K562 (cell line): ENCODE results near the gene POLA1. TPM values are rescaled to one million over a fixed set of nuclear protein-coding genes. Genes with fewer than 3 reads are reported as not detected.

Experiments
- ATAC-seq: fragments of 200-7000 bp; cut with Tn5 transposase; 3 replicates; pipeline ENCODE4 v1.9.1; 2020; ENCODE audit warnings: moderate library complexity
- BruUV-seq: library from RNA; stranded (reverse); fragments of 400-500 nt; replicated peaks from 2 replicates; lab custom pipeline; 2021; lab: Mats Ljungman, UMichigan
- CTCF ChIA-PET: fragments of 300-600 bp; formaldehyde crosslinking; extraction: SDS; loops from one replicate; lab custom pipeline; 2021; ENCODE audit warnings: low intra/inter-chr PET ratio; lab: Yijun Ruan, JAX
- POLR2A ChIA-PET: fragments of 300-600, 350-650 bp; sonication (Branson Sonifier 250); formaldehyde crosslinking; extraction: SDS; loops from one replicate; lab custom pipeline; 2021; ENCODE audit warnings: antibody characterized with exemption, inconsistent platforms; lab: Yijun Ruan, JAX
- DNase-seq, 4 experiments: peaks; one replicate each; pipeline versions ENCODE4 v3.0.0 to v3.0.0-alpha.2; 2011 to 2018; ENCODE audit warnings: low spot score in 3 of 4, mixed read lengths in 3 of 4; ENCODE audit errors: extremely low read depth in 1 of 4
- FAIRE-seq: peaks from 2 replicates; lab custom pipeline; 2011; peaks lifted over from hg19 to GRCh38; lab: Jason Lieb, UNC
- H2AFZ ChIP-seq: 2 replicates; pipeline ENCODE4 v1.6.0; 2011; ENCODE audit warnings: low read depth, low read length, control low read depth, inconsistent platforms
- H3K27ac ChIP-seq: fragments of 200-600 bp; 3 replicates; pipeline ENCODE4 v1.8.0; 2011; ENCODE audit warnings: low read depth, mild to moderate bottlenecking, control low read depth, inconsistent platforms, low read length, moderate library complexity, mixed read lengths; ENCODE audit errors: extremely low read depth
- H3K27me3 ChIP-seq, 2 experiments: fragments of 300-600 bp in 1 of 2; 2 replicates in 1 of 2; 3 replicates in 1 of 2; pipeline versions ENCODE4 v1.6.0 to v1.8.0; 2011; ENCODE audit warnings: inconsistent platforms in 2 of 2, low read length in 2 of 2, mild to moderate bottlenecking in 1 of 2, mixed read lengths in 1 of 2, moderate library complexity in 1 of 2; ENCODE audit not compliant: control insufficient read depth in 2 of 2, insufficient read depth in 2 of 2
- H3K36me3 ChIP-seq: fragments of 300-600 bp; 3 replicates; pipeline ENCODE4 v1.8.0; 2011; ENCODE audit warnings: mild to moderate bottlenecking, low read length, inconsistent platforms; ENCODE audit not compliant: control insufficient read depth, insufficient read depth
- H3K4me1 ChIP-seq, 2 experiments: fragments of 200-600 bp in 1 of 2; replicated peaks in 1 of 2; 2 replicates in 1 of 2; 3 replicates in 1 of 2; pipeline versions ENCODE4 v1.5.1 to v1.8.0; 2011; ENCODE audit warnings: inconsistent platforms in 2 of 2, low read length in 2 of 2, mild to moderate bottlenecking in 1 of 2, mixed read lengths in 1 of 2, moderate library complexity in 1 of 2; ENCODE audit not compliant: control insufficient read depth in 2 of 2, insufficient read depth in 2 of 2
- H3K4me2 ChIP-seq: 2 replicates; pipeline ENCODE4 v1.6.1; 2011; ENCODE audit warnings: low read length, control low read depth, inconsistent platforms, mixed read lengths; ENCODE audit not compliant: insufficient read depth
- H3K4me3 ChIP-seq: fragments of 200-600 bp; sonication (generic), shearing (Covaris generic); 2 replicates; pipeline ENCODE4 v1.5.1; 2016; ENCODE audit warnings: control low read depth, inconsistent platforms
- H3K79me2 ChIP-seq: fragments of 200-600 bp; 3 replicates; pipeline ENCODE4 v1.8.0; 2011; ENCODE audit warnings: low read length, inconsistent platforms; ENCODE audit not compliant: control insufficient read depth, insufficient read depth
- H3K9ac ChIP-seq, 2 experiments: 2 replicates each; pipeline versions ENCODE4 v1.6.0 to v1.6.1; 2011; ENCODE audit warnings: low read depth in 2 of 2, low read length in 2 of 2, control low read depth in 1 of 2, inconsistent platforms in 1 of 2, mild to moderate bottlenecking in 1 of 2, mixed read lengths in 1 of 2; ENCODE audit not compliant: insufficient read depth in 1 of 2
- H3K9me1 ChIP-seq: one replicate; pipeline ENCODE4 v1.6.0; 2011; ENCODE audit warnings: inconsistent platforms, mild to moderate bottlenecking, low read length, moderate library complexity; ENCODE audit not compliant: control insufficient read depth, insufficient read depth
- H3K9me3 ChIP-seq: replicated peaks from 2 replicates; pipeline ENCODE4 v1.5.1; 2011; ENCODE audit warnings: low read depth, low read length, inconsistent platforms; ENCODE audit not compliant: control insufficient read depth, insufficient read depth
- H4K20me1 ChIP-seq: replicated peaks from 2 replicates; pipeline ENCODE4 v1.6.1; 2011; ENCODE audit warnings: low read length, inconsistent platforms, mixed read lengths; ENCODE audit not compliant: control insufficient read depth, insufficient read depth
- ARNT ChIP-seq, 2 experiments: fragments of 450-650 bp; IDR thresholded peaks; 2 replicates each; pipeline ENCODE4 v1.6.1; 2016; ENCODE audit warnings: mild to moderate bottlenecking in 1 of 2
- NFIC ChIP-seq: fragments of 450-650 bp; IDR thresholded peaks from 2 replicates; pipeline ENCODE4 v1.6.1; 2017; ENCODE audit warnings: mild to moderate bottlenecking, inconsistent platforms
- PCBP2 ChIP-seq: fragments of 200-400 bp; formaldehyde crosslinking; IDR thresholded peaks from 2 replicates; pipeline ENCODE4 v1.6.1; 2018; ENCODE audit warnings: low read length, low read depth, mild to moderate bottlenecking, moderate library complexity; ENCODE audit not compliant: poor library complexity, severe bottlenecking
- POLR3G ChIP-seq: IDR thresholded peaks from 2 replicates; pipeline ENCODE4 v1.6.1; 2011; ENCODE audit not compliant: insufficient read length, insufficient replicate concordance; ENCODE audit errors: extremely low read depth
- SRSF1 ChIP-seq: fragments of 200-400 bp; formaldehyde crosslinking; IDR thresholded peaks from 2 replicates; pipeline ENCODE4 v1.6.1; 2017; ENCODE audit warnings: mild to moderate bottlenecking, low read depth, low read length, moderate library complexity
- TCF7L2 ChIP-seq: fragments of 150-350 bp; IDR thresholded peaks from 2 replicates; pipeline ENCODE4 v1.6.1; 2016; ENCODE audit warnings: low read depth, mild to moderate bottlenecking, low read length, moderate library complexity
- ZBTB1 ChIP-seq: sonication (generic); formaldehyde crosslinking; IDR thresholded peaks from 2 replicates; pipeline ENCODE4 v1.8.1; 2023; ENCODE audit warnings: missing genetic modification reagents, low read depth, mild to moderate bottlenecking, borderline replicate concordance
- ZKSCAN1 ChIP-seq: fragments of 150-350 bp; IDR thresholded peaks from 2 replicates; pipeline ENCODE4 v1.6.1; 2016; ENCODE audit warnings: low read depth, low read length
- ZNF436 ChIP-seq: fragments of 250-450, 450-650 bp; sonication (Bioruptor Pico); formaldehyde crosslinking; IDR thresholded peaks from 2 replicates; pipeline ENCODE4 v1.7.0; 2020; ENCODE audit warnings: mild to moderate bottlenecking
- ZNF717 ChIP-seq: fragments of 250-450 bp; sonication (Bioruptor Pico); IDR thresholded peaks from 2 replicates; pipeline ENCODE4 v1.5.0; 2021
- ZSCAN32 ChIP-seq: fragments of 450-650 bp; formaldehyde crosslinking; IDR thresholded peaks from 2 replicates; pipeline ENCODE4 v1.4.0; 2020; ENCODE audit warnings: mild to moderate bottlenecking, moderate library complexity
- WGBS: fragments of 100-300 bp; shearing (Covaris generic); methylation state at CpG from one replicate; pipeline ENCODE4 v1.1.6; 2016; ENCODE audit warnings: low coverage, mixed read lengths; ENCODE audit not compliant: insufficient coverage; ENCODE audit errors: missing lambda C conversion rate; 5-methylcytosine and 5-hydroxymethylcytosine counted together
- in situ Hi-C: fragments of 300-500 bp; cut with MboI; formaldehyde crosslinking; loops from 4 replicates; pipeline ENCODE4 v1.15.0; 2018; ENCODE audit warnings: inconsistent platforms, mixed read lengths
- intact Hi-C: fragments of 100-400 bp; cut with micrococcal nuclease; formaldehyde crosslinking; loops from 2 replicates; pipeline ENCODE4 v1.14.2; 2022
- polyA plus RNA-seq, 8 experiments: library from polyadenylated mRNA; depleted of rRNA in 4 of 8; stranded (reverse) in 5 of 8; unstranded in 3 of 8; fragments of >200 nt; fragmentation: Nextera tagmentation in 2 of 8; fragmentation: Illumina TruSeq in 1 of 8; extraction: Ambion mirVana in 2 of 8; extraction: Trizol in 1 of 8; gene quantifications; 2 replicates each; pipeline versions ENCODE4 v1.2.1 to v1.2.3, GENCODE V29; 2011 to 2014; ENCODE audit warnings: inconsistent platforms in 1 of 8, missing spikeins in 1 of 8
- total RNA-seq, 7 experiments: library from RNA; depleted of rRNA in 6 of 7; stranded (reverse); fragments of >200 nt in 6 of 7; fragmentation: Illumina TruSeq in 2 of 7; extraction: Trizol in 2 of 7; gene quantifications; 2 replicates each; pipeline versions ENCODE4 v1.2.1 to v1.2.3, GENCODE V29; 2011 to 2021; ENCODE audit warnings: low replicate concordance in 1 of 7
- TF ChIP-seq, protein P1 (sequence below), 2 experiments: fragments of 200-800 bp in 1 of 2; sonication (Bioruptor generic) in 1 of 2; sonication (generic) in 1 of 2; formaldehyde crosslinking in 1 of 2; IDR thresholded peaks in 1 of 2; conservative IDR thresholded peaks in 1 of 2; 2 replicates each; pipeline versions ENCODE4 v1.5.0 to v1.6.1; 2016 to 2020; ENCODE audit warnings: missing compliant biosample characterization in 1 of 2, missing genetic modification characterization in 1 of 2, missing genetic modification reagents in 1 of 2

Gene POLA1
- total and polyA plus RNA-seq, 9 of the 15 experiments (the other 6 are each of a cell fraction or from before 2014, with no cell fraction given) = 8.6 to 48.4 (median 27.4) TPM

DNA sequence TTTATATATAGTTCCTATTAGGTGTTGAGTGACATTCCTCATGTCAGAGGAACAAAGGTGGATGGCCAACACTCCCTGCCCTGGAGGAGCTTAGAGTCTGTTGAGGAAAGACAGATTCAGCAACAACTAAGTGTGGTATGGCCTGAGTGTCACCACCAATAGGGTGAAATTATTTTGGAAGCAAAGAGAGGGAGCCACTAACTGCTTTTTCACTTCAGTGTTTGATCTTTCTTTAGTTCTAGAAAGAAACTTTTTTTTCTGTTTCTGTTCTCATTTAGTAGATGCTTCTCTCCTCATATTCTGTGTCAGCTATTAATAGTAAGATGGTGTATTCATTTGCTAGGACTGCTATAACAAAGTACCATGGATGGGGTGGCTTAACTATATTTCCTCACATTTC is 240.6 kb downstream of the POLA1 start (continued):
- TF ChIP-seq SRSF1 (no peak), ZBTB1 (CRISPR knock-in tag) (no peak), TCF7L2 (no peak)
- TF ChIP-seq, all 486 proteins: peak for 0

DNA sequence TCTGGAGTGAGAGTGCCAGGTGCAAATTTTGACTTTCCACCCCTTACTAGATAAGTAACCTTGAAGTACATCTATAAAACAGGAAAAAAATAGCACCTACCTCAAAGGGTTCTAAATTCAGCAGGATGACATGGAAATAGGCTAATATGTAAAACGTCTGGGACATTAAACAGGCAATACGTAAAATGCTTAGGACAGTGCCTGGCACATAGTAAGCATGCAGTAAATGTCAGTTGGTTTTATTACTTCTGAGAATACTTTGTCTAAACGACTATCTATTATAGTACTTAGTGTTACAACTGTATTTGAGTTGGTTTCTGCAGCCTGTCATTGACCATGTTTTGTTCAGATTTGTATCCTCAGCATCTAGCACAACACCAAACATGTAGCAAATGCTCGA is 251.3 kb downstream of the POLA1 start:
- in situ Hi-C loops (no loop called here), intact Hi-C loops (no loop called here)
- Histone ChIP-seq H3K4me3 (no peak overlapping the region), H3K9ac (no peak overlapping the region), H3K4me1 (no peaks in the 10 kb centered on the region), H4K20me1 (no peaks in the 10 kb centered on the region), H3K9me3 (no peaks in the 10 kb centered on the region), H3K36me3 (peaks cover 3% of the 10 kb centered on the region; the same call in 1 of the 3 replicates), H3K9me1 (no peaks in the 10 kb centered on the region), H3K27ac (no peak overlapping the region), H3K4me2 (no peak overlapping the region), H3K27me3 (no peaks in the 10 kb centered on the region), H3K79me2 (no peaks in the 10 kb centered on the region), H2AFZ (no peak overlapping the region)
- no peak for DNase-seq
- ATAC-seq = no peak
- ChIA-PET POLR2A (no interaction called here), CTCF (no interaction called here)
- BruUV-seq = no TSS peak
- 51% methylated on average over 4 of the region's 4 CpGs for WGBS
- TF ChIP-seq, protein P1, sequence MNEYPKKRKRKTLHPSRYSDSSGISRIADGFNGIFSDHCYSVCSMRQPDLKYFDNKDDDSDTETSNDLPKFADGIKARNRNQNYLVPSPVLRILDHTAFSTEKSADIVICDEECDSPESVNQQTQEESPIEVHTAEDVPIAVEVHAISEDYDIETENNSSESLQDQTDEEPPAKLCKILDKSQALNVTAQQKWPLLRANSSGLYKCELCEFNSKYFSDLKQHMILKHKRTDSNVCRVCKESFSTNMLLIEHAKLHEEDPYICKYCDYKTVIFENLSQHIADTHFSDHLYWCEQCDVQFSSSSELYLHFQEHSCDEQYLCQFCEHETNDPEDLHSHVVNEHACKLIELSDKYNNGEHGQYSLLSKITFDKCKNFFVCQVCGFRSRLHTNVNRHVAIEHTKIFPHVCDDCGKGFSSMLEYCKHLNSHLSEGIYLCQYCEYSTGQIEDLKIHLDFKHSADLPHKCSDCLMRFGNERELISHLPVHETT (CRISPR knock-in tag; conservative IDR thresholded peaks at IDR 0.05 in 1 of 2, IDR thresholded peaks at IDR 0.05 in 1 of 2) = no peak
- TF ChIP-seq PCBP2 = no peak
- TF ChIP-seq NFIC = no peak
- TF ChIP-seq ZNF717 = no peak
- no peak for TF ChIP-seq POLR3G
- TF ChIP-seq ZSCAN32 = no peak
- TF ChIP-seq ARNT (IDR thresholded peaks at IDR 0.05) = no peak
- no peak for TF ChIP-seq ZNF436
- TF ChIP-seq ZKSCAN1 = no peak
- FAIRE-seq = no peak
